GM06990 (cell line): Measurements from ENCODE around the gene CLEC18A.
"Not testable (repeated sequence)": the region's sequence is repeated elsewhere in the genome, so short reads cannot be mapped to it uniquely, and the experiment has no call there.

Experiments
- DNase-seq: peaks from one replicate; pipeline ENCODE4 v3.0.0-alpha.2; 2011; ENCODE audit not compliant: insufficient read length; ENCODE audit errors: extremely low read depth
- H3K27me3 ChIP-seq: replicated peaks from 2 replicates; pipeline ENCODE4 v1.6.0; 2011; ENCODE audit warnings: low read length; ENCODE audit not compliant: control insufficient read depth, insufficient read depth
- H3K36me3 ChIP-seq: 2 replicates; pipeline ENCODE4 v1.5.1; 2011; ENCODE audit warnings: low read length; ENCODE audit not compliant: control insufficient read depth, insufficient read depth
- H3K4me3 ChIP-seq: replicated peaks from 2 replicates; pipeline ENCODE4 v1.5.1; 2011; ENCODE audit warnings: low read depth, mild to moderate bottlenecking, control low read depth, low read length

CLEC18A gene

DNA sequence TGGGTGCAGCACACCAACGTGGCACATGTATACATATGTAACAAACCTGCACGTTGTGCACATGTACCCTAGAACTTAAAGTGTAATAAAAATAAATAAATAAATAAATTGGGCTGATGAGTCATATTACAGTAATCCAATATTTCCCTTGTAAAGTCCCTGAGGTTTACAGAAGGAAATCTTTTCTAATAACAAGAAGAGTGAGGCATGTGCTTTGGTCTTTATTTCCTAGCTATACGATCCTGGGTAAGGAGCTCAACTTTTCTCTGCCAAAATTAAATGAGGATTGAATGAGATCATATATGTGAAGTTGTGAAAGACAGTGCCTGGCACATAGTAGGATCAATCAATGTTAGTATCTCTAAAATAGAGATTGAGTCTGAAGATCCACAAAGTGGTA lies 57.5 kb downstream of the CLEC18A start:
- H3K4me3 ChIP-seq, H3K27me3 ChIP-seq, H3K36me3 ChIP-seq, DNase-seq: not testable (repeated sequence)

DNA sequence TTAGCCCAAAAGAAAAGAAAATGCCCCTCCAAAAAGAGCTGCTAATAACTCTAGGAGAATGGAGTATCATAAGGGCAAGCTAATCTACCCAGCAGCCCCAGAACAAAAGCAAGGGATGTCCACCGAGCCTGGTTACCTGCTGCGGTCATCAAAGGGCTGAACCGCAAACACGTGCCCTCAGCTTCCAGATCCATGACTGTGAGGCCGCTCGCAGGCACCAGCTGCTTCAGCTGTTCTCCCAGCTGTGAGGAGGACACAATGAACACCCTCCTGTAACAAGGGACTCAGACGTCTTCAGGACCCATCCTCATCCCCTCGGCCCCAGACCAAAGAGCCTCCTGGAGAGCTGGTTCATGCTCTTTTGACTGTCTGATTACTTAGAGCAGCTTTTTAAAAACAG lies 59.5 kb downstream of the CLEC18A start:
- DNase-seq, H3K4me3 ChIP-seq, H3K27me3 ChIP-seq, H3K36me3 ChIP-seq: not testable (repeated sequence)

DNA sequence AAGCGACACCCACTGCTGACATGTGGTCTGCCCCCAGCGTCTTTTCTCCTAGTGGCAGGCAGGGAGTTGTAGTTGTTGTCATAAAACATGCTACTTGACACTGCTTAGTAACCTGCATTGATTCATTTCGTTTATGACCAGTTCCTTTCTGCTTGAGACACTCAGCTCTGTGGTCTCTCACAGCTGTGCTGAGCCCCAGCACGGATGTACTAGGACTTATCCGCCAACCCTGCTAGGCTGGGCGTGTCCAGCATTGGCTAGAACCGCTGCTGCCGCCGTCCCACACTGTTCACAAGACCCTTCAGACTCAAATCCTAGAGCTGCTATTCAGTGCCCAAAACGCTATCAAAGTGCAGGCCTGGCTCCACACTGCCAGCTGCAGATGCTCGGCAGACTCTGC lies 60.0 kb downstream of the CLEC18A start:
- not testable (repeated sequence) for DNase-seq, H3K36me3 ChIP-seq, H3K4me3 ChIP-seq, H3K27me3 ChIP-seq

DNA sequence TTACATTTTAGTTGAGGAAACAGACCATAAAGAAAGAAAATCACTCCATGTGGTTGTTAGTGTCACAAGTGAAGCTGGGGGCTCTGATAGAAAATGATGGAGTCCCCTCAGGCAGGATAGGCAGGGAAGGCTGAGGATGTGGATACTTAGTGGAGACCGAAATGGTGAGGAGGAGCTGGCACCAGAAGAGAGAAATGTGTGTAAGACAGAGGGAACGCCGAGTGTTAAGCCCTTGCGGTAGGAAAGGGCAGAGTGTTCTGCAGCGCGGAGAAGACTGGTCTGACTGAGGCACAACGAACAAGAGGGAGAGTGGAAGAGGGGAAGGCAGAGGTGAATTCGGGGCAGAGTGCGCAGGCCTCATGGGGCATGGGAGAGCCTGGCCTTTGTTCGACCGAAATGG lies 61.2 kb downstream of the CLEC18A start:
- not testable (repeated sequence) for H3K27me3 ChIP-seq, H3K36me3 ChIP-seq, DNase-seq, H3K4me3 ChIP-seq

DNA sequence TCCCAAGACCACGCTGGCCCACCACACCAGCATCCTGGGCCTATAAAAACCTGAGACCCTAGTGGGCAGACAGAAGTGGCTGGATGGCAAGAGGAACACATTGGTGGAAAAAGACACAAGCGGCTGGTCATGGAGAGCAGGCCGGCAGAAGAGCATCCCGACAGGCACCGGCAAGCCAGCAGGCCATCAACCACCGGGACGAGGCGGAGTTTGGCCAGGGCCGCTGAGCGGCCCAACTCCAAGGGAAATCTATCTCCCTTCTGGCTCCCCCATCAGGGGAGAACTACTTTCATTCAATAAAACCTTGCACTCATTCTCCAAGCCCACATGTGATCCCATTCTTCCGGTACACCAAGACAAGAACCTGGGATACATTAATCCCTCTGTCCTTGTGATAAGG lies 61.8 kb downstream of the CLEC18A start:
- DNase-seq, H3K4me3 ChIP-seq, H3K36me3 ChIP-seq: not testable (repeated sequence)

More for the DNA sequence above, 61.8 kb downstream of the CLEC18A start:
- not testable (repeated sequence) for H3K27me3 ChIP-seq
